Hindlimb muscle (tissue), 1 donor: ENCODE results near the gene USP44. TPM values are rescaled to one million over a fixed set of nuclear protein-coding genes. Genes with fewer than 3 reads are reported as not detected.
"Not testable (repeated sequence)": the region's sequence is repeated elsewhere in the genome, so short reads cannot be mapped to it uniquely, and the experiment has no call there.

Experiments
- DNase-seq: peaks from one replicate; pipeline ENCODE4 v3.0.0-alpha.2; 2013
- polyA plus RNA-seq: library from polyadenylated mRNA; unstranded; fragments of 120-200 nt; gene quantifications from one replicate; pipeline ENCODE4 v1.2.1, GENCODE V29; 2013; ENCODE audit not compliant: insufficient read length

USP44 gene
- polyA plus RNA-seq, 1 donor = 1.1 TPM

GRCh38 chr12:95506707-95507523 is 44.4 kb downstream of the USP44 start:
- no peak for DNase-seq

DNA sequence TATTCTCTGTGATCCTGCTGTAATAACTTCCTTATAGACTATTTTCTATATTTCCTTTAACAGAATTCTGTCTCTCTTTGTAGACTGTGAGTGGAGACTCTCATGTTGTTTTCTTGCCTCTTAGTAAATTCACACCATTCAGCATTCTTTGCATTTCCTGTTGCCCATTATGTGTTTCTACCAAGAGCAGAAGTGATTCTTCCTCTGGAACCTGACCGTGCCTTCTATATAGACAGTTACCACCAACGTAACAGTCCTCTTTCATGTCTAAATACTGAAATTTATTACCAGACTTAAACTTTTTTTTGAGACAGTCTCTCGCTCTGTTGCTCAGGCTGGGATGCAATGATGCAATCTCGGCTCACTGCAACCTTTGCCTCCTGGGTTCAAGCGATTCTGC is 46.2 kb downstream of the USP44 start:
- DNase-seq = no peak

GRCh38 chr12:95504140-95504539 is 47.1 kb downstream of the USP44 start:
- DNase-seq = no peak

DNA sequence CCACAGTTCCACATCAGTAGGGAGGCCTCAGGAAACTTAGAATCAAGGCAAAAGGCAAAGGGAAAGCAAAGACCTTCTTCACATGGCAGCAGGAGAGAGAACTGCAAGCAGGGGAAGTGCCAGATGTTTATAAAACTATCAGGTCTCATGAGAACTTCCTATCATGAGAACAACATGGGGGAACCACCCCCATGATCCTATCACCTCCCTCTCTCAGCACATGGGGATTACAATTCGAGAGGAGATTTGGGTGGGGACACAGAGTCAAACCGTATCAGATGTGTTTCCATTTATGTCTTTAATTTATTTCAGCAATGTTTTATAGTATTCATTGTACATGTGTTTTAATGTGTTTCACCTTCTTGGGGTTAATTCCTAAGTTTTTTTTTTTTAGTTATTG is 51.5 kb downstream of the USP44 start:
- DNase-seq = no peak

DNA sequence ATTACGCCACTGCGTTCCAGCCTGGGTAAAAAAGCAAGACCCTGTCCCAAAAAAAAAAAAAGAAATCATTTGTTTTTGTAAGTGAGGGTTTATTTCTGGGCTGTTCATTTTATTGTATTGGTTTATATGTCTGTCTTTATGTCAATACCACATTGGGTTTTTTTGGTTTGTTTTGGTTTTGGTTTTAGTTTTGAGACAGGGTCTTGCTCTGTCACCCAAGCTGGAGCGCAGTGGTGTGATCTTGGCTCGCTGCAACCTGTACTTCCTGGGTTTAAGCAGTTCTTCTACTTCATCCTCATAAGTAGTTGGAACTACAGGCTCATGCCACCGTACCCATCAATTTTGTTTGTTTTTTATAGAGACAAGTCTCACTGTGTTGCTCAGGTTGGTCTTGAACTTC is 52.3 kb downstream of the USP44 start:
- DNase-seq = no peak

DNA sequence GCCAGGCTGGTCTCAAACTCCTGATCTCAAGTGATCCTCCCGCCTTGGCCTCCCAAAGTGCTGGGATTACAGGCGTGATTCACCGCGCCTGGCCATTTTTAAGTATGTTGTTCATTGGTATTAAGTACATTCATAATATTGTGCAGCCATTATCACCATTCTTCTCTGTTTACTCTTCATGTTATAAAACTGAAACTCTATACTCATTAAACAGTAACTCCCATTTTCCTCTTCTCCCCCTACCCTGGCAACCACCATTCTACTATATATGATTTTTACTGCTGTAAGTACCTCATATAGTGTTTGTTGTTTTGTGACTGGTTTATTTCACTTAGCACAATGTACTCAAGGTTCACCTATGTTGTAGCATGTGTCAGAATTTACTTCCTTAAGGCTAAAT is 54.2 kb downstream of the USP44 start:
- DNase-seq = no peak

GRCh38 chr12:95495433-95495832 is 55.8 kb downstream of the USP44 start:
- DNase-seq = no peak

- DNase-seq = no peak
Observed at GRCh38 chr12:95494888-95495287, 56.4 kb downstream of the USP44 start.

- DNase-seq = no peak
Observed at GRCh38 chr12:95492462-95492861, 58.8 kb downstream of the USP44 start.

GRCh38 chr12:95487024-95487423 is 64.3 kb downstream of the USP44 start:
- DNase-seq = no peak

DNA sequence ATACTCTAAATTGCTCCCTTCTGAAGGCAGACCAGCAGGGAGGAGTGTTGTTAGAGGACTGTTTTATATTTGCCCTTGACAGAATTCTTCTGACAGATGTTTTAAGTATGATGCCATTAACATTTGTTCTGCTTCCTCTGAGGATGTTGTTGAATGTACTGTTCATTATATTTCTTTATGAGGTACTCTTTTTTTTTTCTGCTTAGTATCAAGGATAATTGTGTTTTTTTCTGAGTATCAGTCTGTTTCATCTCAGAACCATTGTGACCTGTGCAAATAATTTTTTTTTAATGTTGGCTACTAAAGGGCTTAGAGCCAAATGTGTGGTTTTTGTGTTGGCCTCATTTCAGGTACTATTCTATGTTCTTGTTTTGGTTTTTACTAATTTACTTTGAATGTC is 66.8 kb downstream of the USP44 start:
- DNase-seq = no peak

DNA sequence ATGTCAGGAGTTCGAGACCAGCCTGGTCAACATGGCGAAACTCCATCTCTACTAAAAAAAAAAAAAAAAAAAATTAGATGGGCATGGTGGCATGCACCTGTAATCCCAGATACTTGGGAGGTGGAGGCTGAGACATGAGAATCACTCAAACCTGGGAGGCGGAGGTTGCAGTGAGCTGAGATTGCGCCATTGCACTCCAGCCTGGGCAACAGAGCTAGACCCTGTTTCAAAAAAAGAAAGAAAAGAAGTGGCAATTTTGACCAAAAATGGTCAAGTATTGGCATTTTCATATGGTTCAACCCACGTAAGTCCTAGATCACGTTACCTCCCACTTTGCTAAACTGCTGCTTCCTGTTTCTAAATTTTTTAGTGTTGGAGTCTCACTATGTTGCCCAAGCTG is 68.7 kb downstream of the USP44 start:
- not testable (repeated sequence) for DNase-seq

- DNase-seq = no peak
Observed at GRCh38 chr12:95481888-95482287, 69.4 kb downstream of the USP44 start.

DNA sequence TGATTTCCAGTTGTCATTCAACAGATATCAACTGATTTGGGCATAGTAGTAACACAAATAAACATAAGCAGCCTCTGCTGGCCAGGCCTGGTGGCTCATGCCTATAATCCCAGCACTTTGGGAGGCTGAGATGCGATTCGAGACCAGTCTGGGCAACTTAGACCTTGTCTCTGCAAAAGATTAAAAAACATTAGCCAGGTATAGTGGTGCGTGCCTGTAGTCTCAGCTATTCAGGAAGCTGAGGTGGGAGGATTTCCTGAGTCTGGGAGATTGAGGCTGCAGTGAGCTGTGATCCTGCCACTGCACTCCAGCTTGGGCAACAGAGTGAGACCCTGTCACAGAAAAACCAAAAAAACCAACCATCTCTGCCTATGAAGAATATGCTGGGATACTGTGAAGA is 70.2 kb downstream of the USP44 start:
- no peak for DNase-seq

- DNase-seq = no peak
Observed at GRCh38 chr12:95480230-95480629, 71.0 kb downstream of the USP44 start.

- no peak for DNase-seq
Observed at GRCh38 chr12:95474660-95474958, 76.7 kb downstream of the USP44 start.

DNA sequence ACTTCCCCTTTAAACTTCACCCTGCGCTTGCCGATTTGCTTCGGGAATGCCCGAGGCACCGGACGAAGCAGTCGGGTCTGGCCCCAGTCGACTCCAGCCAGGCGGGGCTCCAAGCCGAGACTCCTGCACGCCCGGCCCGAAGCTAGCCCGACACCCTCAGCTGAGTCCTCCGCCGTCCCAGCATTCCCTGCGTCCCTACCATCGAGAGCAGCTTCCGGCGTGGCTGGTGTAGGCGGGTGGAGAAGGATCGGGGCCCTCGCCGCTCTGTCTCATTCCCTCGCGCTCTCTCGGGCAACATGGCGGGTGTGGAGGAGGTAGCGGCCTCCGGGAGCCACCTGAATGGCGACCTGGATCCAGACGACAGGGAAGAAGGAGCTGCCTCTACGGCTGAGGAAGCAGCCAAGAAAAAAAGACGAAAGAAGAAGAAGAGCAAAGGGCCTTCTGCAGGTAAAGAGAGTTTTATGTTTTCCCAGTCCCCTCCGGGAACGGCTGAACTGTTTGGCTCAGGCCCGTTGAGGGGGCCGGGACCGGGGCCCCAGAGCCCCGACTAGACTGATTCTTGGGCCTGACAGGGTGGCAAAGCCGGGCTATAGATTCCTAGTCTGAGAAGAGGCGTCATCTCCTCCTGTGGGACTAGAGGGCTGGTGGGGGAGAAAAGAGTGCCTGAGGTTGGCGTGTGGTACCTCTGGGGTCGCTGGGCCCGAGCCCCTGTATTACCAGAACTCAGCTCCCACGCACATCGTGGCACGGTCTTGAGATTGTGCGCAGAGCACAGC is 77.2 kb downstream of the USP44 start, which contains the start of gene METAP2:
Gene METAP2, plus strand, starts transcription at position 269 of the 776 bp plus-strand sequence. Its CDS starts 28 bp downstream, at position 297.
- peak; percentile 95 for DNase-seq

GRCh38 chr12:95473231-95473883 is 77.9 kb downstream of the USP44 start:
- DNase-seq = peak; percentile 66

DNA sequence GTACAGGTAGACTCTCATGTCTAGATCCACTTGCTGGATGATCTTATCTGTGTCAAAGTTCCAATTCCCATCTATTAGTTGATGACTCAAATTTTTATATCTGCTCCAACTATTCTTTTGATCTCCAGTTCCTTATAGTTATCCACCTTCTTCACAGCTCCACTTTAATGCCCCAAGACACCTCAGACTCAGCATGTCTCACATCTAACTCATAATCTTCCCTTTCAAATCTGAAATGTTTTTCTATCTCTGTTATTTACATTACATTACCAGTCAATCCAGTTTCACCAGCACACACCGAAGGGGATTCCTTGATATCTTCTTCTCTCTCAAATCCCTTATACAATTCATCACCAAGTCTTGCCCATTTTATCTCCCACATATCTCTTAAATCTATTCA is 81.0 kb downstream of the USP44 start:
- DNase-seq = no peak
